Measurements from ENCODE around the gene SPPL2A. TPM values are rescaled to one million over a fixed set of nuclear protein-coding genes. Genes with fewer than 3 reads are reported as not detected.
"Not testable (repeated sequence)": the region's sequence is repeated elsewhere in the genome, so short reads cannot be mapped to it uniquely, and the experiment has no call there.

Gene SPPL2A
- total RNA-seq, 1 experiment from 2014 or later: 171 TPM

DNA sequence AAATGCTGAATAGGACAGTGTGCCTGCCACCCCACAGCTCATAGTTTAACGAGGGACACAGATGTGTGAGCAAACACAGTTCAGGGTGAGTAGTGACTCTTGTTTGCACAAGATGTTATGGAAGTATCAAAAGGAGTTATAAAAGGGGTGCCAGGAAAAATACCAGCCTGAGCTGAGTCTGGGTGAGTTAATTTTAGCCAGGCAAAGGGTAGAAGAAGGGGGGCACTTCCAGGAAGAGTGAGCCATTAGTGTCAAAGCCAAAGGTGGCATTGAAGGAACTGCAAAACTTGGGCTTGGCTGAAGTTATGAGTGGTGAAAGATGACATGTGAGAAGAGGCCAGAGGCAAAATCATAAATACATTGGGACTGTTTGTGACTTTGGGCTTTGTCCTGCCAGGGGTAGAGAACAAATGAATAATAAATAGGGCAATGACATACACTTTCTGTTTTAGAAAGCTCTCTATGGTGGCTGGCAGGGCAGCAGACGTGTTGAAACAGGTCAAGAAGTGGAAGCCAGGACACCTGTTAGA is 1.9 kb upstream of the SPPL2A start:
- no peak for DNase-seq (ENCODE audit: low read depth)

DNA sequence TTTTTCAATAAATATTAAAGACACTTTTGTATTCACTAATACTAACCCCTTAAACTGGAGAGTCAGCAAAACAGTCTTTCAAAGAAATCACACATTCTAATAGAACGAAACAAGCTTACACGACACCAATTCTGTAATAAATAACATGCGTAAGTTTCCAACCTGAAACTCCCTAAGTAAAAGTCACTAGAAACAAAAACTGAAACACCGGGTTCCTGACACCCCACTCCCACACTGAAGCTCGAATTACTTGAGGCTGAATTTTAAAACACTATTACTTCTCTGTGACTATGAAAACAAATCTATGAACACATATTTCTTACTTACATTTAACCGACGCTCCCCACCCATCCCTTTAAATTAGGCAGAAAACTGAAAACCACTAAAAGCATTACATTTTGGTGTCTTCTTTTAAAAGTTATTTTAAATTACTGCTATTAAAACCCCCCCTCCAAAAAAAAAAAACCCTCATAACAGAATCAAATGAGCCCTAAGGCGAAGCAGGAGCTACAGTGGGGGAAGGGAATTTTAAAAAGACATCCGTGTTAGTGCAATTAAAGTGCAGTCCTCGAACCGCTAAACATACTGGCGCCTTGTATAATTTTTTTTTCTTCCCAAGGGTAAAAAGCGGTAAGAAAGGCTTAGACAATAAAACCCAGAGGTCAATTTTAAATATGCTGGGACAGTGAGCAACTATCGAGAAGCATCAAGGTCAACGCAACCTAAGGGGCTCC is 878 bp downstream of the SPPL2A start:
- no peak for DNase-seq (ENCODE audit: low read depth)

DNA sequence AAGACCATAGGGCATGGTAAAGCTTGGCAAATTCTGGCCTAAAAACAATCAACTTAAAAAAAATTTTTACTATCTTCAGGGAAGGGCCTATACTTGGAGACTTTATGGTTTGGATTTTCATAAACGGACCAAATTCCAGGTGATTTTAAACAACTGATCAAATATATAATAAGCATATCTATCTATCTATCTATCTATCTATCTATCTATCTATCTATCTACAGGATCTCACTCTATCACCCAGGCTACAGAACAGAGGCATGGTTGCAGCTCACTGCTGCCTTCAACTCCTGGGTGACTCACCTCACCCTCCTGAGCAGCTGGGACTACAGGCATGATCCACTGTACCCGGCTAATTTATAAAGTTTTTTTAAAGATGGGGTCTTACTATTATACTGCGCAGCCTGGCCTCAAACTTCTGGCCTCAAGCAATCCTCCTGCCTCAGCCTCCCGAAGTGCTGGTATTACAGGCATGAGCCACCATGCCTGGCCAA is 6.7 kb downstream of the SPPL2A start:
- no peak for DNase-seq (ENCODE audit: low read depth)

DNA sequence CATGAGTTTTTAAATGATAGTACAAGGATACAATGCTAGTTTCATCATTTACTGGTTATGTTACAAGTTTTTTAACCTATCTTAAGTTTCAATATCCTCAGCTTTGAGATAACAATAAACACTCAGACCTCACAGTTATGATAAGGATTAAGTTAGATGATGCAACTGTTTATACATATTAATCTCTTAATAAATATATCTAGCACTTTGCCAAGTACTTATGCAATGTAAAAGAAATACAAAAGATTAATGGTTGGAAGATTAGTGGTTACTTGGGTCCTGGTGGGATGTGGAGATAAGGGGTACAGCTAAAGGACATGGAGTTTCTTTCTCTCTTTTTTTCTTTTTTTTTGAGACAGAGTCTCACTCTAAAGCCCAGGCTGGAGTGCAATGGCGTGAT is 12.0 kb downstream of the SPPL2A start:
- no peak for DNase-seq (ENCODE audit: low read depth)

DNA sequence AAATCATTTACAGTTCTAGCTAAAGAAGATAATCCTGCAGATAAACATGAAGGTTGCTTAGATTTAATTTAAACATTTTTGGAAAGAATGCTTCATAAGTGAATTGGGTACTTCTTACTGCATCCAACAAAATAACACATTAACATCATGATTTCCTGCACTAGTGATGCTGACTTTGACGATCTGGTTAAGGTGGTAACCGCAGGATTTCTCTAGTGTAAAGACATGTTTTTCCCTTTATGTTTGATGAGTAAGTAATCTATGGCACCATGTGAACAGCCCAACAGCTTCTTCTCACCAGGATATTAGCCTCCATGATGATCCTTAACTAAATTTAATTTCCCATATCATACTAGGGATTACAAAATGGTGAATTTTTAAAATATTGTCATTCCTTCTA is 14.1 kb downstream of the SPPL2A start:
- DNase-seq (ENCODE audit: low read depth): no peak

DNA sequence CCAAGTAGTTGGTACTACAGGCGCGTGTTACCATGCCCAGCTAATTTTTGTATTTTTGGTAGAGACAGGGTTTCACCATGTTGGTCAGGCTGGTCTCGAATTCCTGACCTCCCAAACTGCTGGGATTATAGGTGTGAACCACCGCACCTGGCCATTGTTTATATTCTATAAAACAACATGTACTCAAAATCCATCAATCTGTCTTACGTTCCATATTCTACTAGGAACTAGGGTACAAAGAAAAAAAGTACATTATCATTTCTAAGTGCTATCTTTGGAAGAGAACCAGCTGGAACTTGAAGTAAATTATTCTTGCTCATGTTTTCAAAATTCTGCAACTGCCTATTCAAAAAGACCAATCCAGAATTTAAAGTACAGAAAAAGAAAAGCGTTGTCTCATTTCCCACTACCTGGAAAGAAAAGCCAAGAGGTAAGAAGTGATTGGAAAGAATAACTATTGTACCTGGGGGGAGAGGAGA is 15.2 kb downstream of the SPPL2A start:
- DNase-seq (ENCODE audit: low read depth): no peak

DNA sequence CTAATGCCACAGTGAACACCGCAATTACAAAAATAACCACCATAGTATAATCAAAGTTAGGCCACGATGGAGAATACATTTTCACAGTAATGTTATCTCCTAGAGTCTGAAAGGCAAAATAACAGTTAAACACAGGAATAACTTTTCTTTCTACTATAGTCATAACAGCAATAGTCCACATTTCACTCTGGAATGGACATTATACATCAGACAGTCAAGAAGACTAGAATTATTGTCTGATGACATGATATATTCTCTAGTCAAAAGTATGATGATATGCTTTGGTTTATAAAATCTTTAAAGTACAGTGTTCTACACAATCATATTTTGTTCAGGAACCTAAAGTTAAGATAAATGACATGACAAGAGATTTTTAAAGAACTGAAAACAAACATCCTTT is 18.0 kb downstream of the SPPL2A start:
- DNase-seq (ENCODE audit: low read depth): no peak

DNA sequence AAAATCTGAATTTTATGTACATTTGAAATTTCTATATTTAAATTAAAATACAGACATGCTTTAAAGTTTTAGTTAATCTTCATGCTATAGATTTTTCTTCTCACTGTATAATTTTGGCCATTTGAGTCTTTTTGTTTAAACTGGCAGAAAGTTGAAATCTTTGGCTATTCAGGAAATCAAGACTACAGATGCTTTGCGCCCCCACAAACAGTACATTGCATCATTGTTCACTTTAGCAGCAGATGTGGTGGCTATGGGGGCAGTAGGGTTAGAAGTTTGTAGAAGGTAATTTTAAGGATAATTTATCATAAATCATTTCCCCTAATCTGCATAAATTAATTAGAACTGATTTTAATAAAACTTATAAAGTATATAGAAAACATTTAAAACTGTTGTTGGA is 20.9 kb downstream of the SPPL2A start:
- no peak for DNase-seq (ENCODE audit: low read depth)

DNA sequence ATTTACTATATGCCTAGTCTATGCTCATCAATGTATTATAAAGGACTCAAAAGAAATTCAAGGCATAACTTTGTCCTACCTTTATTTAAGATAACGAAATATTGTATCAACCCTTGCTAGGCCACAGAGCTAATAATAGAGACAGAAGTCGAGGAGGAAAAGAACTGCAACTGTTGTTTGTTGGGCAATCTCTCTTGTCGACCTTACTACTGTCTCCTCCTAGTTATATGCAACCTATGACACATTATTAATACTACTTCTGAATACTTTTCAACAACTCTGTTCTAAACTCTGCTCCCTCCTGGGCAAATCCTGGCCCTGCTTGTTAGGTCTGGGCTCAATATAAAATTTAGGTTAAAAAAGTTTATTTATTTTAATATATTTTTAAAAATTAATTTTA is 24.6 kb downstream of the SPPL2A start:
- no peak for DNase-seq (ENCODE audit: low read depth)

DNA sequence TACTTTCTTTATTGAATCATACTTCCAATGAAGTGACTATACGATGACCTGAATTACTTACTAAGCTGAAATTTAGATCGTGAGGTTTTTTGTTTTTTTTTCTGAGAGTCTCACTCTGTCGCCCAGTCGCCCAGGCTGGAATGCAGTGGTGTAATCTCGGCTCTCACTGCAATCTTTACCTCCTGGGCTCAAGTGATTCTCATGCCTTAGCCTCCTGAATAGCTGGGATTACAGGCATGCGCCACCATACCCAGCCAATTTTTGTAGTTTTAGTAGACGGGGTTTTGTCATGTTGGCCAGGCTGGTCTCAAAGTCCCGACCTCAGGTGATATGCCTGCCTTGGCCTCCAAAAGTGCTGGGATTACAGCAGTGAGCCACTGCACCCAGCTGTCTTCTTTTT is 28.7 kb downstream of the SPPL2A start:
- DNase-seq (ENCODE audit: low read depth): no peak

DNA sequence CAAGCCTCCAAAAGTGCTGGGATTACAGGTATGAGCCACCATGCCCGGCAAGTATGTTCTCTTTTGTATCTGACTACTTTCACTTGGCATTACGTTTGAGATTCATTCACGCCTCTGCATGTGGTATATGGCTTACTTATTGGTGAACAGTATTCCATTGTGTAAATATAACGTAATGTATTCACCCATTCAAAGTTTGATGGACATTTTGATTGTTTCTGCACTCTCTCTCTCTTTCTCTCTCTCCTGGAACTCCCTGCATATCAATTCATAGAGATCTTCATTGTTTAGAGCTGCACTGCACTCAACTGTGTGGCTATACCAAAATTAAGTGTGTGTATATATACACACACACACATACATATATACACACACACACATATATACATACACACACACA is 30.4 kb downstream of the SPPL2A start:
- DNase-seq (ENCODE audit: low read depth): no peak

DNA sequence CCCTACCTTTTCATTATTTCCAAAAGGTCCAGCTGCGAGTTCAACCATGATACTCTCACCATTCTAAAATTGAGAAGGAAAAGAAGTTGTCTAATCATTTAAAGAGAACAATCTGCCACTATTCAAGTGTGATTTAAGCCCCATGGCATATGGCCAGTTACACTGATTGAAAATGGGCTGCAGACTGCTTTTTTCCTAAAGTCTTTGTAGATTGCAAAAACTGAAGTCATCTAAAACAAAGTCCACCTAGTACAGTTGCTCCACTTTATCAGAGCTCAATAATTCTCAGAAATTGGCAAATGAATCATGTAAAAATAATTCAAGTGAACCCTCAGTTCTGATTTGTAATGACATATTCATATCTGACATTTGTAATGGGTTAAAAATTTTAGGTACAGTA is 39.2 kb downstream of the SPPL2A start:
- DNase-seq (ENCODE audit: low read depth): no peak

DNA sequence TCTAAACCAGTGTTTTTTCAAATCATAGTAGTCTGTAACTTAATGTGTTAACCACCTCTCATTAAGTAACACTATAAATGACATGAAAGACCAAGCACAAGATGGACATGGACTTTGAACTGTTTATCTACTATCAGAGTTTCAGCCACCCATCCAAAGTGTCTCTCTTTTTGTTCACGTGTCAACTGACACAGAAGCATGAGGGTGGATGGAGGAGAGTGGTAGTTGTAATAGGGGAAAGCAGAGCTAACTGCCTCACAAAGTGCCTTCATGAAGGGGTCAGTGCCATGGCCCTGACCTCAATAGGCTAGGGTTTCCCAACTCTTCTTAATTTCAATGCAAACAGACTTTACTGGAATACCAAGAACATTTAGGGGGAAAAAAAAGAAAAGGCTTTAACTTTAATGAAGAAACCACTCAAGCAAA is 46.8 kb downstream of the SPPL2A start:
- DNase-seq (ENCODE audit: low read depth): no peak

DNA sequence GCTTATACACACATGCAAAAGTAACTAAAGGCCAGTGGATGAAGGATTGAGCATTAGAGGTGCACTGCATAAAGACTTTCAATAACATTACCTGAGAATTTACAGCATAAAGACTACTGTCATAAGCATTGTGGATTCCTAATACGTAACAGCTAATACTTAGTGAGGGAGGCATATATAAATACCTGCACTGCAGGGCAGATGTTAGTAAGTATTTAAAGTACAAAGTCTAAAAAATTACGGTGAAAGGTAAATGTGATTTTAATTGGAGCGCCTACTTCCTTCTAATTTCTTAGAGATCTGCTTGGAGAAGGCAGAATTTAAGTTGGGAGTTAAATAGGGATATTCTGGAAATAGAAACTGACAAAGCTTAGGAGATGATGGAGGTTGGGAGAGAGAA is 53.5 kb downstream of the SPPL2A start:
- DNase-seq (ENCODE audit: low read depth): no peak

DNA sequence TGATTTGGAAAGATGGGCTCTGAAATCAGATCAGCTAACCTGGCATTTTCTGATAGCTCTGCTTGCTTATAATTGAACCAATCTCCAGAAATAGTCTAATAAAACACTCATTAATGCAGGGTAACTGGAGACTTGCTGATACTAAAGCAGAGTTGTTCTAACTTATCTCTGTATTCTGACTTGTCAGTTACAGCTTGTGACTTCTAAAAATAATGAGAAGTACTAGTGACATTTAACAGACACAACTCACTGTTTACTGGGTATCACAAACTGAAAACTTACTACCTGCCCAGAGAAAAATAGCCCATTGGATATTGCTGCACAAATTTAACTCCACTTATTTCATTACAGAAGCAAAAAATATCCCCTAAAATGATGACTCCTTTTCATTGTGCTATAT is 54.9 kb downstream of the SPPL2A start:
- DNase-seq (ENCODE audit: low read depth): no peak

DNA sequence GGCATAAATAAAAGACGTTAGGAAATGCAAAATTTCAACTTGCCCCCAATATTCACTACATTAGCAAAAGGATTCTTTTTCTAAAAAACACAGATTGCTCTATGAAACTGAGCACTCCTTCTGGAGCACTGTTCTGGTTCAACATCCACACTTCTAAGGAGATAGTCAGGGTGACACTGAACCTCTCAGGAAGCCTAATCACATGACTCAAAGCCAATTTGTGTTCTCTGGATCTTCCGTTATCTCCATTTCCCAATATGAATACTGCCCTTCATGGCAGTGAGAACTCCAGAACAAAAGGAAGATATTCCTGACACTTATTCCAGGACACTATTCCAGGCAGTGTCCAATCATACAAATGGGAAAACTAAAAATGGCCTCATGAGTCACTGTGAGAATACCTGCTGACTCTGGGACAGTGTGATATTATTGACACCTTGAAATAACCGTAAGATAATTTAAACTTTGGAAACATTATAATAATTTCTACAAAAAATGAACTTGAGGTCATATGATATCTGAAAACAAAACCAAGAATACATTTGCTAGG is 57.6 kb downstream of the SPPL2A start:
- no peak for DNase-seq (ENCODE audit: low read depth)

DNA sequence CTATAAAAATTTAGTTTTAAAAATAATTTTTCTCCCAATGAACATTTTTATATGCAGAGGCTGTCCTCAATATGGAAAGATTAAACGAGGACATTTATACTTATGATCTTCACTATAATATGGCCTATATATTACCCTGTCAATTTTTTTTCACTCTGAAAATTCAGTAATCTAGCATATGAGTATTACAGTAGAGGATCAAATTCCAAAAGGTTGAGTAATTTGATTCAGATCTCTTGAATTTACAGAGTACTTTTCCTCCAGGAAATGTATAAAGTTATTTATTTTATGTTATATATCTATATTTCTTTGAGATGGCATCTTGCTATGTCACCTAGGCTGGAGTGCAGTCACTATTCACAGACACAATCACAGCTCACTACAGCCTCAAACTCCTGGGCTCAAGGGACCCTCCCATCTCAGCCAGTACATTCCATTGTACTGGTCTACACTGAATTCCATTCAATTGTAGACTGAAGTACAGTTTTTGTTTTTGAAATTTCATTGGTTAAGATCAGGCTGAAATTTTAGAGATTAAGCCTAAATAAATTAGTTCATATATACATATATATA is 62.7 kb downstream of the SPPL2A start:
- DNase-seq (ENCODE audit: low read depth): no peak

DNA sequence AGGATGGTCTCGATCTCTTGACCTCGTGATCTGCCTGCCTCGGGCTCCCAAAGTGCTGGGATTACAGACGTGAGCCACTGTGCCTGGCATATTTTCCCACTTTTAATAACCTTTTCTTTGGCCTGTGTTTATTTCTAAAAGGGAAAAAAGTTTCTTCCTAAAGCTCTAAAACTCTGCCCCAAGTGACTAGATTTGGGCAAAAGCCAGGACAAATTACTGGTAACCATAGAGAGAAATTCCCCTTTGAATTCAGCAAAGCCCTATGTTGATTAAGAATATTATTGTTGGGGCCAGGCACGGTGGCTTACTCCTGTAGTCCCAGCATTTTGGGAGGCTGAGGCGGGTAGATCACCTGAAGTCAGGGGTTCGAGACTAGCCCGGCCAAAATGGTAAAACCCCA is 67.4 kb downstream of the SPPL2A start:
- DNase-seq (ENCODE audit: low read depth): no peak

DNA sequence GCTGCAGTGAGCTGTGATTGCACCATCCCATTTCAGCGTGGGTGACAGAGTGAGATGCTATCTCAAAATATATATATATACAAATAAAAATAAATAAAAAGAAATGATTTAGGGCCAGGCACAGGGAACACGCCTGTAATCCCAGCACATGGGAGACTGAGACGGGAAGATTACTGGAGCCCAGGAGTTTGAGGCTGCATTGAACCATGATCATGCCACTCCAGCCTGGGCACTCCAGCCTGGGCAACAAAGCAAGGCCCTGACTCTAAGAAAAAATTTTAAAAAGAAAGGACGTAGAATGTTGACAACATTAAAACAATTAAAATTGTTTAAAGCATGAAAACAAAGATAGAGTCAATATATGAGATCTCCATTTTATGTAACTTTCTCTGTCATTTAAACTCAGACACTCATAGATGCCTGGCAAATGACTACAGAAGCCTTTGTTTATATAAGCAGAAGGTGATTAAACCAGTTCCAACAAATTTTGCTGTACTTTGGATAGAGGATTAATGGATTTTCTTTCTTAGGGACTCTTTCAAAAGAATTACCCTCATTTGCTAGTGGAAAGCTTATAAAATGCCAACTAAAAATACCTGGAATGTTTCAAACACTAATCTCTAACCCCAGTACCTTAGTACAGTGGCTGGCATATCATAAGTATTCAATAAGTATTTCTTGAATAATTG is 68.3 kb downstream of the SPPL2A start:
- no peak for DNase-seq (ENCODE audit: low read depth)

DNA sequence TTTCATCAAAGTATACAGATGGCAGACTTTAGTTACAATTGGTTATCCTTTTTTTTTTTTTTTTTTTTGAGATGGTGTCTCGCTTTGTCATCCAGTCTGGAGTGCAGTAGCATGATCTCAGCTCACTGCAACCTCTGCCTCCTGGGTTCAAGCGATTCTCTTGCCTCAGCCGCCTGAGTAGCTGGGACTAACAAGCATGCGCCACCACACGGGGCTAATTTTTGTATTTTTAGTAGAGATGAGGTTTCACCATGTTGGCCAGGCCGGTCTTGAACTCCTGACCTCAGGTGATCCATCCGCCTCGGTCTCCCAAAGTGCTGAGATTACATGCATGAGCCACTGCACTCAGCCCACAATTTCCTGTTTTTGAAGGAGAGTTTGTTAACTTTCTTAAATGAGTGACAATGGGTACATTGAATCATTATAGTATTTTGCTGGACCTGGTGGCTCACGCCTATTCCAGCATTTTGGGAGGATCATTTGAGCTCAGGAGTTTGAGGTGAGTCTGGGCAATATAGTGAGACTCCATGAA is 70.8 kb downstream of the SPPL2A start:
- DNase-seq (ENCODE audit: low read depth): not testable (repeated sequence)

DNA sequence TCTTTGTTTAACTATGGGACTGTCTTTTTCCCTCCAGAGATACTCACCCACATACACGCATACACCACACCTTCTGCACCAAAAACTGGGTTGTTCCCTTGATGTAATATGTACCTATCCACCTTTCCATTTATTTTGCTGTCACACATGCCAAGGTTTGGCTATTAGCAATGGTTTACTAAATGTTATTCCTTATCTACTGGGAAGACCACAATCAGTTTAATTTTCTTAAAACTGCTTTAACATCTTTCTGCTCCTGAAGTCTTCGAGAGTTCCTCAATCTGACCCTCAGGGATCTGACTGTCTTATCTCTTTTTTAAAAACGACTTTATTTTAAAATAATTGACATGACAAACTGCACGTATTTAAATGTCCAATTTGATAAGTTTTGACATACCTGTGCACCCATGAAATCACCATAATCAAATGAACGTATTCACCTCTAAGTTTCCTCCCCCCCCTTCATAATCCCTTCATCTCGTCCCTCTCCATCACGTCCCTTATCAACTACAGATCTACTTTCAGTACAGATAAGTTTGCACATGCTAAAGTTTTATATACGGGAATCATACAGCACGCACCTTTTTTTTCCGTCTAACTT is 78.1 kb downstream of the SPPL2A start:
- no peak for DNase-seq (ENCODE audit: low read depth)
